HG03460 (cell line): ENCODE data around the gene MPC2.
A peak's percentile ranks its signal among the peaks of the same experiment; 100 is the strongest.

Source experiments
- ATAC-seq: cut with Tn5 transposase; IDR thresholded peaks from one replicate; pipeline ENCODE4 v1.9.1; 2021; ENCODE audit not compliant: unreplicated experiment

The MPC2 gene

DNA sequence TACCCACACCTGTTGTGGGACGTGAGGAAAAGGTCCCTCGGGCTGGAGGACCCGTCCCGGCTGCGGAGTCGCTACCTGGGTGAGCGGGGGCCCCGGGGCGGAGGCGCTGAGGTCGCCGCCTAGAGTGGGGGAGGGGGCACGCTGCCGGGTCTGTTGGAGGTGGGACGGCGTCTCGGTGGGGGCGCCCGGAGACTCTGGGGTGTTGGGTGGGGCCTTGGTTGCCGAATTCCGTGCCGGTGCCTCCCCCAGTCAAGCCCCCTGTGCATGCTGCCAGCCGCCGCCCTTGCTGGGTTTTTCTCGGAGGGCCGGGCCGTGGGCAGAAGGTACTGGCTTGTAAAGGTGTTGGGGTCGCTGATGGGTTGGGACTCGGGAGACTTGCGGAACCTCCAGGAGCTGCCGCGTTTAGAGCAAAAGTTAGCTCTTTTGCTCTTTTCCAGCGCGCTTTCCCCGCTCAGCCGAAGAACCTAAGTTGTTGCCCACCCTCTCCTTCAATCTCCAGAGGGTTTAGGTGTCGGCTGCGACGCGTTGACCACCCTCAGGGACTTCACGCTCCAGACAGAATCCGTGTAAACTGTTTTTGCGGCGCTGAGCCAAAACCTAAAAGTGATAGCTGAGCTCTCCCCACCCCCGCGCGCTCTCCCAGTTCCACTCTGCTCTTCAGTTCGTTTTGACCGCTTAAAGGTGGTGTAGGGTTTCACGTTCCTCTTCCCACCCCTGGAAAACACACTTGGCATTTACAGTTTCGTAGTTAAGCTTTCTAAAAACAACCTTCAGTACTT, at the start of gene MPC2:
MPC2 (minus strand) TSS at position 143 of the 779 bp plus-strand sequence. CDS start 1,231 bp downstream, outside the sequence.
- ATAC-seq: peak; percentile 18

DNA sequence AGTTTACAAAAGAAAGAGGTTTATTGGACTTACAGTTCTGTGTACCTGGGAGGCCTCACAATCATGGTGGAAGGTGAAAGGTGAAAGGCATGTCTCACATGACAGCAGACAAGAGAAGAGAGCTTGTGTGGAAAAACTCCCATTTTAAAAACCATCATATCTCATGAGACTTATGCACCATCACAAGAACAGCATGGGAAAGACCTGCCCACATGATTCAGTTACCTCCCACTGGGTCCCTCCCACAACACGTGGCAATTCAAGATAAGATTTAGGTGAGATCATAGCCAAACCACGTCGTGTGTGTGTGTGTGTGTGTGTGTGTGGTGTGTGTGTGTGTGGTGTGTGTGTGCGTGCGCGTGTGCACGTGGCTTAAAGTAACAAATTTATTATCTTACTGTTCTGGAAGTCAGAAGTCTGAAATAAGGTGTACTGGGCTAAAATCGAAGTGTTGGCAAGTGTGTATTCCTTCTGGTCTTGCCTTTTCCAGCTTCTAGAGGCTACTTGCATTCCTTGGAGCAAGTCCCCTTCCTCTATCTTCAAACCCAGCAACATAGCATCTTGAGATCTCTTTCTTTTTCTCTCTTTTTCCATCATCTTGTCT, 48.1 kb upstream of the MPC2 start:
- no peak for ATAC-seq

- ATAC-seq: no peak
Observed at GRCh38 chr1:167983797-167984420, 47.0 kb upstream of the MPC2 start.

GRCh38 chr1:167981933-167982332, 45.1 kb upstream of the MPC2 start:
- ATAC-seq: no peak

DNA sequence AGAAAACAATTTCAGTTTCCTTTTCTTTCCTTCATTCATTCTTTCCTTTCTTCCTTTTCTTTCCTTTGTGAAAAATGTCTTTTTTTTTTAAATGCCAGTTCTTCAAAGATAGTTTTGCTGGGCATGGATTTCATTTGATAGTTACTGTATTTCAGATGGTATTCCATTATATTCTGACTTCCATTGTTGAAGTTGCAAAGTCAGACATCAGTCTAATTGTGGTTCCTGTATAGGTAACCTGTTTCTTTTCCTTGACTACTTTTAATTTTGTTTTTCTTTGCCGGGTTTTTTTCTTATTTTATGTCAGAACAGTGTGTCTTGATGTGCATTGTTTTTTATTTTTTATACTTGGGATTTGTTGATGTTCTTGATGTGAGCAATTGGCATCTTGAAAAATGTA, 40.4 kb upstream of the MPC2 start:
- no peak for ATAC-seq

DNA sequence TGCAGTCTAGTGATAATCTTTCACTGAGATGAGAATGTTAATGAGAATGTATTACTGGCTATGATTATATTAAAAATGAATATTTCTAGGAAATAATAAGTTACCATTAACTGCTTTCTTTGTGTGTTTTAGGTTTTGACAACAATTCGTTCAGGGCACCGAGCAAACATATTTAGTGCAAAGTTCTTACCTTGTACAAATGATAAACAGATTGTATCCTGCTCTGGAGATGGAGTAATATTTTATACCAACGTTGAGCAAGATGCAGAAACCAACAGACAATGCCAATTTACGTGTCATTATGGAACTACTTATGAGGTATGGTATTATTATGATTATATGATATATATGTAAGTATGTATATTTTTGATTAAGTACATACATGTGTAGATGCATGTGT, 37.8 kb upstream of the MPC2 start:
- no peak for ATAC-seq

GRCh38 chr1:167973832-167974231, 37.0 kb upstream of the MPC2 start:
- ATAC-seq: no peak

DNA sequence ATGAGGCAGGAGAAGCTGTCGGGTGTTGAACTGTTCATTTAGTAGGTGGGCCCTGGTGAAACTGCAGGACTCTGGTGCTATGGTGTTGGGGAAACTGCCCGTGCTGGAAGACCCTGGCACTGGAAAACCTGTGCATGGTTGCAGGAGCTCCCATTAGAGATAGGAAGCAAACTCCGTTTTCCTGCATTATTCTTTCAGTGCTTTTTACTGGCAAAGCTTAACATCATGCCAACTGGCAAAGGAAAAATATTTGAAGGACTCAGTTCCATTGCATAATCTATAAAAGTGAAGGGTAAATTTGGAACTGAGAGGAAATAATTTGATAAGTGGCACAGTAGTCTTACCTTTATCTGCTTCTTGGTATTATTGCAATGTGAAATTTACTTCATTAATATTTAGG, 31.7 kb upstream of the MPC2 start:
- no peak for ATAC-seq

DNA sequence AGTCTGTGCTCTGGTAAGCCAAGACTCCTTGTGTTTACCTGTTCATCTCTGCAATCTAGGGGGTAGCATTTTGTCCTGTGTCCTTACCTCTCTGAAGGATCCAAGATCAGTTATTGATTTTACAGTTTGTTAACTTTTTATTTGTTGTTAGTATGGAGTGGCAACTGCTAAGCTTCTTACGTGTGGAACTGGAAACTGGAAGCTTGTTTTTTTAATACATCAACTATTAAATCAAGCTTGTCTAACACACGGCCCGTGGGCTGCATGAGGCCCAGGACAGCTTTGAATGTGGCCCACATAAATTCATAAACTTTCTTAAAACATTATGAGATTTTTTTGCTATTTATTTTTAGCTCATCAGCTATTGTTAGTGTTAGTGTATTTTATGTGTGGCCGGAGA, 29.2 kb upstream of the MPC2 start:
- ATAC-seq: no peak

- no peak for ATAC-seq
Observed at GRCh38 chr1:167964646-167965045, 27.8 kb upstream of the MPC2 start.

GRCh38 chr1:167957710-167958109, 20.8 kb upstream of the MPC2 start:
- no peak for ATAC-seq

DNA sequence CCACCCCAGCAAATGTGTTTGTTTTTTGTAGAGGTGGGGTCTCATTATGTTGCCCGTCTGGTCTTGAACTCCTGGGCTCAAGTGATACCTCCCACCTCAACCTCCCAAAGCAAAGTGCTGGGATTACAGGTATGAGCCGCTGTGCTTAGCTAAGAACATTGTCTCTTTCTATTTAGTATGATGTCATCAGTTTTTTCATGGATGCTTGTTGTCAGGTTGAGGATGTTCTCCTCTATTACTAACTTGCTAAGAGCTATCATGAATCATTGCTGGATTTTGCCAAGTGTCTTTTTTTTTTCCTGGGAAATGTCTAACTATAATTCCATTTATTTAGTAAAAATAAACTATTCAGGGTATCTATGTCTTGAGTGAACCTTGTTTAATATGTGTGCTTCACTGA, 19.0 kb upstream of the MPC2 start:
- ATAC-seq: no peak

DNA sequence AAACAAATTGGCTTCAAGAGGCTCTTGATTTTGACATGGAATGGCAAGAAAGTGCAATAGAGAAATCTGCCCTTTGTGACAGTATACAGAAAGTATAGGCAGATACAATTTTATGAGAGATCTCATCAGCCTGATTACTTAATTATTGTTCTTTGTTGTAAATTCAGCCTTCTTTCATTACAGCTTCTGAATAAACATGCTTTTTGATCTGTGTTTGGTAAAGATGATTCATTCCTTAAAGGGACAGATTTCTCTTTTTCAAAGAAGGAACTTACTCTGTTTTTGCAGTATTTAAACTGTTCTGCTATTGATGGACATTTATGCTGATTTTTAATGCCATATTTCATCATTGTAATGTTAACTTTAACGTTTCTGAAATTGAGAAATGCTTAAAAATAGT, 13.7 kb upstream of the MPC2 start:
- no peak for ATAC-seq

DNA sequence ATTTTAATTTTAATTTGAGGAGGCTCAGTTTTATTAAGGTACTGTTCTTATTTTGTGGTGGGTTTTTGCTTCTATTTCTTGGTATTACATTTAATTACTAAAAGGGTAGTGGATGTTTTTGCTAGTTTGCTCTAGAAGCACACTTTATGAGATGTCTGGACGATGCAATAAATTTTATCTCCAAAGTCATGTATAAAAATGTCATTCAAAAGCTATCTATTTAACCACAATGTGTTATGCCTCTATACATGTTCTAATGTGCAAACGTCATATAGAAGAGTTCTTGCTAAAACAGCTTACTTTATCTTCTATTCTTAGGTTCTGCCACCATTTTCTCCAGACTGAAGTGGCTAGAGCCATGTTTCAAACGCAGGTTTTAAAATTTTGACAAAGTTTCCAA, 12.9 kb upstream of the MPC2 start:
- ATAC-seq: no peak

- ATAC-seq: no peak
Observed at GRCh38 chr1:167947733-167948132, 10.9 kb upstream of the MPC2 start.

DNA sequence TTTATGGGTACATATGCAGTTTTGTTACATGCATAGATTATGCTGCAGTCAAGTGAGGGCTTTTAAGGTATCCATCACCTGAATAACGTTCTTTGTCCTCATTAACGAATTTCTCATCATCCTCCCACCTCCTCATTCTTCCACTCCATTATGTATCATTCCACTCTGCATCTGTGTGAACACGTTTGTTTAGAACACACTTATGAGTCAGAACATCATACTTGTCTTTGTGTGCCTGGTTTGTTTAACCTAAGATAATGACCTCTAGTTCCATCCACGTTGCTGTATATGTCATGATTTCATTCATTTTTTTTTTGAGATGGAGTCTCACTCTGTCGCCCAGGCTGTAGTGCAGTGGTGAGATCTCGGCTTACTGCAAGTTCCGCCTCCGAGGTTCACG, 6.7 kb upstream of the MPC2 start:
- ATAC-seq: no peak

- ATAC-seq: no peak
Observed at GRCh38 chr1:167940264-167940663, 3.4 kb upstream of the MPC2 start.

GRCh38 chr1:167938080-167938636, 1.3 kb upstream of the MPC2 start:
- ATAC-seq: no peak

DNA sequence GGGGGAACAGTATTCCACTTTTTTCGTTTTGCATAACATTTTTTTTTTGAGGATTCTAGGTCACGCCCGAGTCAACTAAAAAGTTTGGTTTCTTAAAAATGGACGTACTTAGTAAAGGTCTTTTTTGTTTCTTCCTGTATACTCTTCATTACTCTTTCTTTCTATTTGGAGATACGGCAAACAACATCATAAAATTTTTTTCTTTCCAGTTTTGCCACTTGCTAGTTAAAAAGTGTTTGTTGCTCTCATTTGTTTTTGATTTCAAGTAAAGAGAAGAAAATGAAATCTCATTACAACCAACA, 788 bp upstream of the MPC2 start:
- ATAC-seq: no peak

DNA sequence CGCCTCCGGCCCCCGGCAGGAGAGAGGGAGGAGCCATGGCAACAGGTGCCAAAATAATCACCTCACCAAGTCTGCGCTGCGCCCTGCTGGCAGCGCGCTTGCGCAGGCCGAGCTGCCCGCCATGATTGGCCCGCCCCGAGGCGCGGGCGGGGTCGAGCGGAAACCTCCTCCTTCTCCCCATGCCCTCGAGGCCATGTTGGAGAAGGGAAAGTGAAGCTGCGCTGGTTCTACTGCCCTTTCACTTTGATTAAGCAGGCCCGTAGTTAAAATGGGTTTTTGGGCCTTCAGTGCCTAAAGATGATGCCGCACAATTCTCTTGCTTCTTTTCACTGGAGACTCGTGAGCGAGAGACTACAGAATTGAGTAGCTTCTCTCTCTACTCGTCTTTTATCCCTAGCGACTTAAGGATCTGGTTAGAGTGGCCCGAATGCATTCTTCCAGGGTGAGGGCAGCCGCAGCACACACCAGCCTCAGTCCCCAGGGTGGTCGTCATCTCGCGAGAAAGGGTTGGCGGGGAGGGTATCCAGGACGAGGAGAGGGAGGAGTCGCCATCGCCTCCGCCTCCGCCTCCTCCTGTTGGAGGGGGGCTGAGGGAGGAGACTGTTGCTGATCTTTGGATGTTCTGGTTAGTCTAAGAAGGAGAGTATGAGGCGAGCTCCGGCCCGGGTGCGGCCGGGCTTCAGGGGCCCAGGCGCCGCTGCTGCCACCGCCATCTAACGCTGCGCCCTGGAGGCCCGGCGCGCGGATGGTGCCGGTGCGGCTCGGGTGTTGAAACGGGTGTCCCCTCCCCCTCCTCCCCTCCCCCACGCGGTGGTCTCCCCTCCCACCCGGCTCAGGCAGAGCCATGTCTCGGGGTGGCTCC, 573 bp downstream of the MPC2 start, which contains the start of gene DCAF6:
DCAF6 (plus strand) TSS at position 616 of the 862 bp plus-strand sequence; CDS start at position 845, 229 bp downstream.
- ATAC-seq: peak; percentile 77
